A549 (cell line): ENCODE results near the gene GRM5. TPM values are rescaled to one million over a fixed set of nuclear protein-coding genes. Genes with fewer than 3 reads are reported as not detected.
A peak's percentile ranks its signal among the peaks of the same experiment; 100 is the strongest.

Experiments used
- ATAC-seq, 2 experiments: fragments of 200-7000 bp in 1 of 2; fragments of >200 bp in 1 of 2; cut with Nextera tagmentation in 1 of 2; cut with Tn5 transposase in 1 of 2; 3 replicates each; pipeline versions ENCODE4 v1.8.0 to v1.9.1; 2018 to 2020; ENCODE audit warnings: mild to moderate bottlenecking in 1 of 2, moderate library complexity in 1 of 2
- CTCF ChIA-PET: fragments of 300-600 bp; sonication (Branson Sonifier 250); formaldehyde crosslinking; extraction: SDS; loops from one replicate; lab custom pipeline; 2021; ENCODE audit warnings: antibody characterized with exemption, inconsistent platforms; lab: Yijun Ruan, JAX
- POLR2A ChIA-PET: fragments of 350-600 bp; formaldehyde crosslinking; extraction: SDS; loops from one replicate; lab custom pipeline; 2021; ENCODE audit warnings: antibody characterized with exemption, inconsistent platforms; lab: Yijun Ruan, JAX
- DNase-seq, 2 experiments: peaks; one replicate each; pipeline versions ENCODE4 v3.0.0 to v3.0.0-alpha.2; 2011 to 2016; ENCODE audit warnings: low read depth in 1 of 2, low spot score in 1 of 2
- FAIRE-seq: peaks from 2 replicates; lab custom pipeline; 2011; peaks lifted over from hg19 to GRCh38; lab: Jason Lieb, UNC
- H3K27ac ChIP-seq, 2 experiments: fragments of >200 bp; sonication (Bioruptor Twin); formaldehyde crosslinking; 3 replicates each; pipeline ENCODE4 v1.5.1; 2016 to 2017
- H3K4me1 ChIP-seq: fragments of >200 bp; sonication (Bioruptor Twin); formaldehyde crosslinking; 3 replicates; pipeline ENCODE4 v1.6.1; 2016
- H3K4me2 ChIP-seq: fragments of >200 bp; sonication (Bioruptor Twin); formaldehyde crosslinking; 3 replicates; pipeline ENCODE4 v1.6.1; 2016
- H3K4me3 ChIP-seq: fragments of >200 bp; sonication (Bioruptor Twin); formaldehyde crosslinking; 3 replicates; pipeline ENCODE4 v1.5.1; 2016
- H3K9me3 ChIP-seq: fragments of >200 bp; sonication (Bioruptor Twin); formaldehyde crosslinking; 3 replicates; pipeline ENCODE4 v1.6.1; 2016
- BHLHE40 ChIP-seq: IDR thresholded peaks from 2 replicates; pipeline ENCODE4 v1.6.1; 2012; ENCODE audit warnings: low read depth, low read length, inconsistent platforms
- CBX2 ChIP-seq: fragments of 200-600 bp; sonication (generic); IDR thresholded peaks from 2 replicates; pipeline ENCODE4 v1.6.1; 2016; ENCODE audit warnings: low read depth, mild to moderate bottlenecking, borderline replicate concordance
- CEBPB ChIP-seq, 2 experiments: fragments of >200 bp in 1 of 2; sonication (Bioruptor Twin) in 1 of 2; formaldehyde crosslinking in 1 of 2; IDR thresholded peaks; 2 replicates each; pipeline ENCODE4 v1.6.1; 2012 to 2016
- EP300 ChIP-seq, 2 experiments: fragments of >200 bp; sonication (Bioruptor Twin); formaldehyde crosslinking; IDR thresholded peaks; 2 replicates in 1 of 2; 3 replicates in 1 of 2; pipeline ENCODE4 v1.6.1; 2016 to 2017
- ESRRA ChIP-seq: fragments of 150-350 bp; IDR thresholded peaks from 2 replicates; pipeline ENCODE4 v1.6.1; 2014; ENCODE audit warnings: mild to moderate bottlenecking, low read length, borderline replicate concordance
- FOSL2 ChIP-seq, 2 experiments: fragments of 450-650 bp in 1 of 2; fragments of >200 bp in 1 of 2; sonication (Bioruptor Twin) in 1 of 2; formaldehyde crosslinking; IDR thresholded peaks; 2 replicates each; pipeline versions ENCODE4 v1.5.0 to v1.6.1; 2016 to 2020; ENCODE audit warnings: mild to moderate bottlenecking in 1 of 2, moderate library complexity in 1 of 2
- FOXS1 ChIP-seq: fragments of 250-450 bp; sonication (Bioruptor Pico); IDR thresholded peaks from 2 replicates; pipeline ENCODE4 v1.5.0; 2020; ENCODE audit warnings: mild to moderate bottlenecking, moderate library complexity
- GATA3 ChIP-seq: IDR thresholded peaks from 2 replicates; pipeline ENCODE4 v1.6.1; 2012; ENCODE audit warnings: borderline replicate concordance
- HDAC2 ChIP-seq: fragments of 200-600 bp; sonication (generic); IDR thresholded peaks from 2 replicates; pipeline ENCODE4 v1.6.1; 2016
- HES2 ChIP-seq: fragments of >200 bp; sonication (Bioruptor Twin); formaldehyde crosslinking; IDR thresholded peaks from 2 replicates; pipeline ENCODE4 v1.6.1; 2016
- HOXA7 ChIP-seq: fragments of 250-450 bp; sonication (Bioruptor Pico); IDR thresholded peaks from 2 replicates; pipeline ENCODE4 v1.5.0; 2020; ENCODE audit warnings: mild to moderate bottlenecking, moderate library complexity
- HOXB13 ChIP-seq: fragments of 250-450 bp; sonication (Bioruptor Pico); IDR thresholded peaks from 2 replicates; pipeline ENCODE4 v1.5.0; 2020; ENCODE audit warnings: low read depth, mild to moderate bottlenecking, moderate library complexity
- HOXB5 ChIP-seq: fragments of 250-450 bp; sonication (Bioruptor Pico); IDR thresholded peaks from 2 replicates; pipeline ENCODE4 v1.5.0; 2020; ENCODE audit warnings: mild to moderate bottlenecking, moderate library complexity
- KDM5A ChIP-seq: fragments of 200-600 bp; sonication (generic); IDR thresholded peaks from 2 replicates; pipeline ENCODE4 v1.6.1; 2016; ENCODE audit warnings: antibody characterized with exemption, mild to moderate bottlenecking
- MAFK ChIP-seq: fragments of 450-650 bp; IDR thresholded peaks from 2 replicates; pipeline ENCODE4 v1.6.1; 2014; ENCODE audit not compliant: partially characterized antibody
- MYC ChIP-seq: IDR thresholded peaks from 2 replicates; pipeline ENCODE4 v1.6.1; 2012; ENCODE audit warnings: mild to moderate bottlenecking, inconsistent platforms, low read length, improper control_type of control experiment, borderline replicate concordance
- NR3C1 ChIP-seq: fragments of >200 bp; sonication (Bioruptor Twin); formaldehyde crosslinking; IDR thresholded peaks from 3 replicates; pipeline ENCODE4 v1.6.1; 2017
- POLR2AphosphoS2 ChIP-seq: conservative IDR thresholded peaks from 2 replicates; pipeline ENCODE4 v1.6.1; 2012; ENCODE audit warnings: low read length, improper control_type of control experiment, inconsistent platforms
- RAD21 ChIP-seq, 2 experiments: fragments of >200 bp in 1 of 2; sonication (Bioruptor Twin) in 1 of 2; formaldehyde crosslinking in 1 of 2; IDR thresholded peaks in 1 of 2; conservative IDR thresholded peaks in 1 of 2; 2 replicates in 1 of 2; 3 replicates in 1 of 2; pipeline ENCODE4 v1.6.1; 2012 to 2018; ENCODE audit warnings: inconsistent platforms in 1 of 2
- RFX5 ChIP-seq: fragments of 450-650 bp; IDR thresholded peaks from 2 replicates; pipeline ENCODE4 v1.7.1; 2014; ENCODE audit warnings: antibody characterized with exemption, mild to moderate bottlenecking, moderate library complexity
- RNF2 ChIP-seq: fragments of 200-600 bp; sonication (generic); IDR thresholded peaks from 2 replicates; pipeline ENCODE4 v1.6.1; 2016; ENCODE audit warnings: low read depth, mild to moderate bottlenecking, antibody characterized with exemption, moderate library complexity, borderline replicate concordance
- SREBF2 ChIP-seq: fragments of 450-650 bp; IDR thresholded peaks from 2 replicates; pipeline ENCODE4 v1.6.1; 2014; ENCODE audit warnings: mild to moderate bottlenecking, moderate library complexity
- USF2 ChIP-seq: fragments of 450-650 bp; IDR thresholded peaks from 2 replicates; pipeline ENCODE4 v1.6.1; 2014; ENCODE audit warnings: antibody characterized with exemption
- WGBS: methylation state at CpG from one replicate; pipeline ENCODE4 v1.1.6; 2017; ENCODE audit errors: missing lambda C conversion rate; 5-methylcytosine and 5-hydroxymethylcytosine counted together
- polyA plus RNA-seq, 4 experiments: library from polyadenylated mRNA; depleted of rRNA in 3 of 4; stranded (reverse); fragments of >200 nt; fragmentation: RNase III in 1 of 4; extraction: RNeasy Plus Mini Kit Qiagen cat#74134 plus additional on column Dnase treatment in 1 of 4; gene quantifications; 2 replicates in 3 of 4; 3 replicates in 1 of 4; pipeline ENCODE4 v1.2.3, GENCODE V29; 2011 to 2017
- TF ChIP-seq, protein P1 (sequence below): fragments of 200-600 bp; sonication (generic); IDR thresholded peaks from 2 replicates; pipeline ENCODE4 v1.6.1; 2016; ENCODE audit warnings: antibody characterized with exemption, mild to moderate bottlenecking, moderate library complexity
- TF ChIP-seq, protein P2 (sequence below): fragments of >200 bp; sonication (Bioruptor Twin); formaldehyde crosslinking; IDR thresholded peaks from 3 replicates; pipeline ENCODE4 v1.5.1; 2016
- TF ChIP-seq, protein P3 (sequence below): IDR thresholded peaks from 2 replicates; pipeline ENCODE4 v1.6.1; 2012

The GRM5 gene
- polyA plus RNA-seq, 2 of the 4 experiments (the other 2 are of a cell fraction): 0.01 TPM; not detected in 1

- 0% methylated on average over 1 of the region's 1 CpG for WGBS
- no peaks in the 10 kb centered on the region for H3K4me1 ChIP-seq
- CTCF ChIA-PET: no interaction called here
- FAIRE-seq (no peak), ATAC-seq (no peak), DNase-seq (no peak)
- H3K27ac ChIP-seq: no peak overlapping the region
- H3K4me2 ChIP-seq: no peak overlapping the region
- TF ChIP-seq GATA3 (no peak), KDM5A (no peak), HOXB5 (CRISPR knock-in tag) (no peak), CEBPB (IDR thresholded peaks at IDR 0.05) (no peak), ESRRA (no peak), HOXB13 (CRISPR knock-in tag) (no peak), BHLHE40 (no peak), CBX2 (no peak), HOXA7 (CRISPR knock-in tag) (no peak), POLR2AphosphoS2 (no peak), HES2 (no peak), SREBF2 (no peak), USF2 (no peak), EP300 (IDR thresholded peaks at IDR 0.05) (no peak), MYC (no peak), RFX5 (no peak)
- TF ChIP-seq, protein P1, sequence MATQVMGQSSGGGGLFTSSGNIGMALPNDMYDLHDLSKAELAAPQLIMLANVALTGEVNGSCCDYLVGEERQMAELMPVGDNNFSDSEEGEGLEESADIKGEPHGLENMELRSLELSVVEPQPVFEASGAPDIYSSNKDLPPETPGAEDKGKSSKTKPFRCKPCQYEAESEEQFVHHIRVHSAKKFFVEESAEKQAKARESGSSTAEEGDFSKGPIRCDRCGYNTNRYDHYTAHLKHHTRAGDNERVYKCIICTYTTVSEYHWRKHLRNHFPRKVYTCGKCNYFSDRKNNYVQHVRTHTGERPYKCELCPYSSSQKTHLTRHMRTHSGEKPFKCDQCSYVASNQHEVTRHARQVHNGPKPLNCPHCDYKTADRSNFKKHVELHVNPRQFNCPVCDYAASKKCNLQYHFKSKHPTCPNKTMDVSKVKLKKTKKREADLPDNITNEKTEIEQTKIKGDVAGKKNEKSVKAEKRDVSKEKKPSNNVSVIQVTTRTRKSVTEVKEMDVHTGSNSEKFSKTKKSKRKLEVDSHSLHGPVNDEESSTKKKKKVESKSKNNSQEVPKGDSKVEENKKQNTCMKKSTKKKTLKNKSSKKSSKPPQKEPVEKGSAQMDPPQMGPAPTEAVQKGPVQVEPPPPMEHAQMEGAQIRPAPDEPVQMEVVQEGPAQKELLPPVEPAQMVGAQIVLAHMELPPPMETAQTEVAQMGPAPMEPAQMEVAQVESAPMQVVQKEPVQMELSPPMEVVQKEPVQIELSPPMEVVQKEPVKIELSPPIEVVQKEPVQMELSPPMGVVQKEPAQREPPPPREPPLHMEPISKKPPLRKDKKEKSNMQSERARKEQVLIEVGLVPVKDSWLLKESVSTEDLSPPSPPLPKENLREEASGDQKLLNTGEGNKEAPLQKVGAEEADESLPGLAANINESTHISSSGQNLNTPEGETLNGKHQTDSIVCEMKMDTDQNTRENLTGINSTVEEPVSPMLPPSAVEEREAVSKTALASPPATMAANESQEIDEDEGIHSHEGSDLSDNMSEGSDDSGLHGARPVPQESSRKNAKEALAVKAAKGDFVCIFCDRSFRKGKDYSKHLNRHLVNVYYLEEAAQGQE: no peak
- TF ChIP-seq, protein P2, sequence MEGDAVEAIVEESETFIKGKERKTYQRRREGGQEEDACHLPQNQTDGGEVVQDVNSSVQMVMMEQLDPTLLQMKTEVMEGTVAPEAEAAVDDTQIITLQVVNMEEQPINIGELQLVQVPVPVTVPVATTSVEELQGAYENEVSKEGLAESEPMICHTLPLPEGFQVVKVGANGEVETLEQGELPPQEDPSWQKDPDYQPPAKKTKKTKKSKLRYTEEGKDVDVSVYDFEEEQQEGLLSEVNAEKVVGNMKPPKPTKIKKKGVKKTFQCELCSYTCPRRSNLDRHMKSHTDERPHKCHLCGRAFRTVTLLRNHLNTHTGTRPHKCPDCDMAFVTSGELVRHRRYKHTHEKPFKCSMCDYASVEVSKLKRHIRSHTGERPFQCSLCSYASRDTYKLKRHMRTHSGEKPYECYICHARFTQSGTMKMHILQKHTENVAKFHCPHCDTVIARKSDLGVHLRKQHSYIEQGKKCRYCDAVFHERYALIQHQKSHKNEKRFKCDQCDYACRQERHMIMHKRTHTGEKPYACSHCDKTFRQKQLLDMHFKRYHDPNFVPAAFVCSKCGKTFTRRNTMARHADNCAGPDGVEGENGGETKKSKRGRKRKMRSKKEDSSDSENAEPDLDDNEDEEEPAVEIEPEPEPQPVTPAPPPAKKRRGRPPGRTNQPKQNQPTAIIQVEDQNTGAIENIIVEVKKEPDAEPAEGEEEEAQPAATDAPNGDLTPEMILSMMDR: no peak
- H3K4me3 ChIP-seq: no peak overlapping the region
- no peaks in the 10 kb centered on the region for H3K9me3 ChIP-seq
- POLR2A ChIA-PET: no interaction called here
Measured at GRCh38 chr11:88799771-88800500, 265.8 kb downstream of the GRM5 start.

GRCh38 chr11:88790182-88790581, 275.6 kb downstream of the GRM5 start:
- ATAC-seq (no peak), DNase-seq (no peak), FAIRE-seq (no peak)
- Histone ChIP-seq H3K4me3 (no peak overlapping the region), H3K9me3 (no peaks in the 10 kb centered on the region), H3K4me1 (no peaks in the 10 kb centered on the region), H3K4me2 (no peak overlapping the region), H3K27ac (no peak overlapping the region)
- POLR2A ChIA-PET: no interaction called here
- CTCF ChIA-PET: no interaction called here
- TF ChIP-seq NR3C1: no peak
- no peak for TF ChIP-seq FOSL2 (IDR thresholded peaks at IDR 0.05)
- peak; percentile 37 for TF ChIP-seq FOSL2 (CRISPR knock-in tag; IDR thresholded peaks at IDR 0.05)
- TF ChIP-seq RNF2: no peak
- TF ChIP-seq HDAC2: no peak
- TF ChIP-seq CBX2: no peak
- TF ChIP-seq RAD21 (conservative IDR thresholded peaks at IDR 0.05 in 1 of 2, IDR thresholded peaks at IDR 0.05 in 1 of 2): no peak
- no peak for TF ChIP-seq MYC
- TF ChIP-seq, protein P3, sequence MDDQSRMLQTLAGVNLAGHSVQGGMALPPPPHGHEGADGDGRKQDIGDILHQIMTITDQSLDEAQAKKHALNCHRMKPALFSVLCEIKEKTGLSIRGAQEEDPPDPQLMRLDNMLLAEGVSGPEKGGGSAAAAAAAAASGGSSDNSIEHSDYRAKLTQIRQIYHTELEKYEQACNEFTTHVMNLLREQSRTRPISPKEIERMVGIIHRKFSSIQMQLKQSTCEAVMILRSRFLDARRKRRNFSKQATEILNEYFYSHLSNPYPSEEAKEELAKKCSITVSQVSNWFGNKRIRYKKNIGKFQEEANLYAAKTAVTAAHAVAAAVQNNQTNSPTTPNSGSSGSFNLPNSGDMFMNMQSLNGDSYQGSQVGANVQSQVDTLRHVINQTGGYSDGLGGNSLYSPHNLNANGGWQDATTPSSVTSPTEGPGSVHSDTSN: no peak
- no peak for TF ChIP-seq FOXS1
- TF ChIP-seq MAFK: peak; percentile 93
- TF ChIP-seq, protein P1: no peak
